ENCODE measurements around the gene POPDC2. TPM values are rescaled to one million over a fixed set of nuclear protein-coding genes. Genes with fewer than 3 reads are reported as not detected.

Gene POPDC2
- total RNA-seq, result 0.56 and 0.58 TPM in 2 replicates

DNA sequence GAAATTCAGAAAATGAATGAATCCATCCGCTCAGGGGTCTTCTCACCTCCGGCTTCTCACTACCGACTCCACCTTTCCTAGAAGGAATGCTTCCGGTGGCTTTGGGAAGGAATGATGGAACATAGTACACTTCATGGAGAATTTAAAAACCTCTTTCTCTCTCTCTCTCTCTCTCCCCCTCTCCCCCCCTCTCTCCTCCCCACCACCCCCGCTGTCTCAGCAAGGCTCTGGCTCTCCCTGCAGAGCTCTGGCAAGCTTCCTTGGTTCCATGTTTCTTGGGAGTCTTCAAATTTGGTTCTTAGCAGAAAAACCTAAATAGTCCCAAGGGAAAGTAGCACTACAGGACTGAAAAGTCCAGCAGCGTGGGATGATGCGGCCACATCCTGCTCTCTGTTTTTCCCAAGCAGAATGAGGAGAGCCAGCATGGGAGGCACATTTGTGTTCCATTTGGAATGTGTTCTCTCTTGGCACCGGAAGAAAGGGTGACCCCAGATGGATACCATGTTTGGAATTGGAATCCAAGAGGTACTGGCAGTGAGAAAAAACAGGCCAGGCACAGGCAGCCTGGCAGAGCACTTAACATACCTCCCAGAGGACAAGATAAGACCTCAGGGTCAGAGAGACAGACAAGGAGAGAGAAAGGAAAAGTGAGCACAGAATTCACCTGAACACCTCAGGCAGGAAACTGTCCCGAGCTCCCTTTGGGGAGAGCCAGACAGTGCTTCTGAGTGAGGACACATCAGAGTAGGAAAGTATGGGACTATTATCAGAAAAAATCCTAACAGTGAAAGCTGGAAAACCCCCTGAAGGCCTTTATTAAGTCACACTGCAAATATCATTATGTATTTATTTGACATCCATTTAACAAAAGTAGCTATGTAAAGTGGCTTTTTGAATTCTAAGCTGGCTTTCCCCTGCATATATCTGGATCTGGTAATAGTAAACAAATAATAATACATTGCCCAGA is at the start of gene POPDC2:
Gene POPDC2 (minus strand): TSS at position 116 of the 967 bp plus-strand sequence. CDS start 166 bp downstream, outside the sequence.

GRCh38 chr3:119702530-119703527 is 42.4 kb upstream of the POPDC2 start, which contains the start of gene CFAP91:
CFAP91 (plus strand) TSS chr3:119703022; CDS start chr3:119703099, 77 bp downstream.

GRCh38 chr3:119676771-119677640 is 16.6 kb upstream of the POPDC2 start, which contains the start of gene COX17:
COX17 (minus strand) TSS chr3:119677406; CDS start chr3:119677310, 96 bp downstream.

GRCh38 chr3:119597548-119598288 is 62.7 kb downstream of the POPDC2 start, which contains the start of gene PLA1A:
PLA1A (plus strand) TSS chr3:119597885; CDS start chr3:119597914, 29 bp downstream.

Other genes with a start within 250 kb of the POPDC2 start
- gene TMEM39A, start 197.0 kb downstream of the POPDC2 start, total RNA-seq, result 39.1 and 50.7 TPM in 2 replicates
- 18.6 and 33.8 TPM in 2 replicates for gene POGLUT1, start 191.6 kb downstream of the POPDC2 start, total RNA-seq
- gene TIMMDC1, start 162.0 kb downstream of the POPDC2 start, total RNA-seq, result 57.8 and 62.3 TPM in 2 replicates
- 0.19 TPM in 1 of 2 replicates, not detected in the other for gene CD80, start 101.0 kb downstream of the POPDC2 start, total RNA-seq
- 5.6 and 7.5 TPM in 2 replicates for gene ADPRH, start 81.1 kb downstream of the POPDC2 start, total RNA-seq
- gene PLA1A, start 62.7 kb downstream of the POPDC2 start, total RNA-seq, result not detected in 2 replicates
- 14.9 and 21.3 TPM in 2 replicates for gene COX17, start 16.8 kb upstream of the POPDC2 start, total RNA-seq
- 0.38 and 0.85 TPM in 2 replicates for gene CFAP91, start 42.4 kb upstream of the POPDC2 start, total RNA-seq
- 0.28 TPM in 1 of 2 replicates, not detected in the other for gene NR1I2, start 121.5 kb upstream of the POPDC2 start, total RNA-seq

Data from regular cardiac myocyte (primary cell).